ENCODE results near the gene WDR36.

The WDR36 gene

DNA sequence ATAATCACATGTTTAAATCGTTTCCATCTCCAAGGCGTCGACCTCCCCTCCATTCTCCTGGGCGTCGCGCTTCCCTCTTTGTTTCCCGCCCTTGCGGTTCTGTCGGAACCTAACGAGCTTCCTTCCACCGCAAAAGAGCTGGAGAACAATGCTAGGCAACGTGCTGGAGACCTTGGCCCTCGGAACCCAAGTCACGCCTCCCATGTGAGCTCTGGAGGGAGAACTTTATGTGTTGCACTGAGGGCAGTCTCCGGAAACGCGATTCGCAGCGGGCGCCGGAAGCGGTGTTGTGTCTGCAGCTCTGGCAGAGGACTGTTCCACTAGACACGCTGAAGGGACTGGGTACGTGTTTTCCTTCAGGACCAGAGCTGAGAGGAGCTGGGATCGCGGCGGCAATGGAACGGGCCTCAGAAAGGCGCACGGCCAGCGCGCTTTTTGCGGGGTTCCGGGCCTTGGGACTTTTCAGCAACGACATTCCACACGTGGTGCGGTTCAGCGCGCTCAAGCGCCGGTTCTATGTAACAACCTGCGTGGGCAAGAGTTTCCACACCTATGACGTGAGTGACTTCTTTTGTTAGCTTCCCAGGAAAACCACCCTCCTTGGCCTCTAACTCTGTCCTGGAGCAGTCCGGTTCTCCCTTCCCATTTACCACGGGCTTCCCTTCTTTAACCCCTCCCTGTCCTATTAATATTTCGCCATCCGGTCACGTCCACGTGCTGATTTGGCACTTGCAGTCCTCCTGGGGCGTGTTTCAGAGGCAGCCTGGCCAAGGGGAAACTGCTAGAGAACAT lies at the start of gene WDR36:
TSS of gene WDR36 (plus strand) at position 287 of the 792 bp plus-strand sequence. CDS start at position 396, 109 bp downstream.
- FAIRE-seq, result peak; percentile 87

DNA sequence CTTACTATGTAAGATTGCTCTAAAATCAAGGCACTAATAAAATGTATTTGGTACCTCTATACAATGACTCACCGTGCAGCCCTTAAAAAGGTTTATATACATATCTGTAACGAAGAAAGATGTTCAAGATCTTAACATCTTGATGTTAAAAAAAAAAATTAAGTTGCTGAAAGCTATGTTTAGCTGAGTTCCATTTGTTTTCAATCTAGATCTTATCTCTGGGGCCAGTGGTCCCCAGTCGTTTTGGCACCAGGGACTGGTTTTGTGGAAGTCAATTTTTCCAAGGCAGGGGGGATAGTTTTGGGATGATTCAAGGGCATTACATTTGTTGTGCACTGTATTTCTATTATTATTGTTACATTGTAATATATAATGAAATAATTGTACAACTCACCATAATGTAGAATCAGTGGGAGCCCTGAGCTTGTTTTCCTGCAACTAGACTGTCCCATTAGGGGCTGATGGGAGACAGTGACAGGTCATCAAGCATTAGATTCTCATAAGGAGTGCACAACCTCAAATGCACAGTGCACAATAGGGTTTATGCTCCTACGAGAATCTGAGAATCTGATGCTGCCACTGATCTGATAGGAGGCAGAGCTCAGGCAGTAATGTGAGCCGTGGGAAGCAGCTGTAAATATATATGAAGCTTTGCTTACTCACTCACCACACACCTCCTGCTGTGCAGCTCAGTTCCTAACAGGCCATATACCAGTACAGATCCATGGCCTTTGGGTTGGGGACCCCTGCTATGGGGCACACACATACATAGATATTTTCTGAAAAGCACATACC lies 48.2 kb upstream of the WDR36 start:
- FAIRE-seq, result no peak

DNA sequence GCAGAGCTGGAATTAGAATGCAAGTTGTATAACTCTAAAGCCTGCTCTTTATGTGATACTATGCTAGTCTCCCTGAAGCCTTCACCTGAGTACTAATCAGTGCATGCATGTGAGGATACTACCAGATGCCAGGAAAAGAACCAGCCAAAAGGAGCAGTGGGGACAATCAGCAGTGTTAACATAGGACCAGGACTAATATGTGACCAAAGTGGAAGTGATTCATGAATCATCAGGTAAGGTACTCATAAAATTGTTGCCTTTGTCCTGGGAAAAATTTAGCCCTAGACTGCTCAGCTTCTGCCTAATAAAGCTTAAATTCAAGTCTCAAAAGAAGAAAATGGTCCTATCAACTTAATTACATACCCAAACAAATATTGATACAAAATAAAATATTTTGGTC lies 34.1 kb upstream of the WDR36 start:
- FAIRE-seq, result no peak

DNA sequence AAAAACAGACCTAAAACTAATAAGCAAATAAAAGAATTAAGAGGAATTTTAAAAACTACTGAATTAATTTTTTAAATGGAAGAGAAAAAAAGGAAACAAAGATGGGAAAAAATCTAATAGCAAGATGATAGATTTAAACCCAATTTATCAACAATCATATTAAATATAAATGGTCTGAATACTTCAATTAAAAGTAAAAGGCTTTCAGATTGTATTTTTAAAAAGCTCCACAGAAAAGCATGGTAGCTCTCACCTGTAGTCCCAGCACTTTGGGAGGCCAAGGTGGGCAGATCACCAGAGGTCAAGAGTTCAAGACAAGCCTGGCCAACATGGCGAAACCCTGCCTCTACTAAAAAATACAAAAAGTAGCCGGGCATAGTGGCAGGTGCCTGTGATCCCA lies 32.0 kb upstream of the WDR36 start:
- FAIRE-seq, result no peak

DNA sequence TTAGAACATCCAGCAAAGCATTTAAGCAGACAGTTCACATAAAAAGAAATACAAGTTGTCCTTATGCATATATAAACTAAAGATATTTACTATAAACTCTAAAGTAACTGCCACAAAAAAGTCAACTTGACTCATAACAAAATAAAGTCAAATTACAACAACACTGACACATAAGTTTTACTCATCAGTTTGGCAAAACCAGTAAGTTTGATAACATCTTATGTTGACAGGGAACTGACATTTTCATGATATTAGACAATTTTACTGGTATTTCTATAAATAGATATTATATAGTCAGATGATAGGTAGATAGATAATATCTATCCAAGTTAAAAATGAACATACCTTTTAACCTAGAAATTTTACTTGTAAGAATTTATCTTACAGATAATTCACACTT lies 30.5 kb upstream of the WDR36 start:
- peak; percentile 72 for FAIRE-seq

DNA sequence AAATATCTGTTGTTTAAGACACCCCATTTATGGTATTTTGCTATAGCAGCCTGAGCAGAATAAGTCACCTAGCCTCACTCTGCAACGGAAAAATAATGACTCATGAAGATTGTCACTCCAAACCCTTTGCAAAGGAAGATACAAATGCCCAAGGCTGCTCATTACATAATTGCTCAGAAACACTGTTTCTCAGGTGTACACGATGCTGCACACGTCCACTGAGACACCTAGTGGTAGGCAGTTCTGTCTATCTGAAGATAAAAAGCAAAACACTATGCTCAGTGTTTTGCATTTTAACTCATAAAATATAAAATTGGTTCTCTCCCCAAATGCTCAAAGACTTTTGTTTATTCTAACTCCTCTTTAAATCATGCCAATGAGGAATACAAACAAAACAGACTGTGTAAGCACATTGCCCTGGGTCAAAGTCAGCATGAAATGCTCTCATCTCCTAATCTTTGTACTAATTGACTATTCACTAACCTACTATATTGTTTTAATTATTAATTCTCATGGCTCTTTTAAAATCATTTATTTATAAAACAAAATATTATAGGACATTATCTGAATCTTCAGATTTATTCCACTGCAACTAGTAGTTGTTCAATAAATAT lies 28.3 kb upstream of the WDR36 start:
- no peak for FAIRE-seq

DNA sequence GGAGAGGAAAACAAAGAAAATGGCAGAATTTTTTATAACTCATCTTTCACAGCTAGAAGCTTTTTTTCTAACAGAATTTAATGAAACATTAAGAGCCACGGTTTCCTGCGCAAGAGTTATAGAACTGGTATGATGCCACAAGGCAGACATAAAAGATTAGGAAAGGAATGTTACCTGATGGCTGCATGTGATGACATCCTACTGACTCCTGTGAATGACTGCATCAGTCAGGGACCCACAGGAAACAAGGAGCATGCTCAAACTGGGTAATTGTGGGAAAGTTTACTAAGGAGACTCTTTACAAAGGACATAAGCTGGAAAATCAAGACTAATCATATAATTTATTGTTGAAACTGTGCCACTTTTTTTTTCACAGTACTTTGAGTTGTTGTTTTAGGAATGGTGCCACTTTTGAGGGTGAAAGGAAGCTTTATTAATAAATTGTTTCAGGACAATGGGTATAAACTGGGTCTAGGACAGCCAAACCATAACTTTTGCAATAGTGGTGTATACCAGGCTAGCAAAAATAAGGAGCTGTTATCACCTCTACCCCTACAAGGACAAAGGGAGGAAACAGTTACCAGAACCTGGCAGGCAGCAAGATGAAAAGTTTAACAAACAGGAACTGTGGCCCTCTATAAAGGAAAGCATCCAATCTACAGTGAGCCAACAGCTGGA lies 25.7 kb upstream of the WDR36 start:
- FAIRE-seq, result no peak

DNA sequence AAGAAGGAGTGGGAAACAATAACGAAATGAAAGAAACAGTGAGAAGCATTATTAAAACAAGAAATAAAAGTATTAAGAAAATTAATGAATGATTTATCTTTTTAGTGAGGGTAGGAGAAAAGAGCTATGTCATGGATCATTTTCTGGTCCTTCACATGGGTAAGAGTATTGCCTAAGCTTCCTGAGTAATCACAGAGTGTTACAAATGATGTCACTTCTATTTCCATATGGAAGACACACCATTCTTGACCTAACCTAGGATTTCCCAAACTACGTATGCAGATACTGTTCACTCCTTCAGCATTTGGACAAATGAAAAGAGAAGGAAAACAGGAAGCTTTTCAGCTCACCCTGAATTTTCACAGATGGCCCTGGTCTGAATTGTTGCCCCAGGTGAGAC lies 23.9 kb upstream of the WDR36 start:
- FAIRE-seq, result no peak

DNA sequence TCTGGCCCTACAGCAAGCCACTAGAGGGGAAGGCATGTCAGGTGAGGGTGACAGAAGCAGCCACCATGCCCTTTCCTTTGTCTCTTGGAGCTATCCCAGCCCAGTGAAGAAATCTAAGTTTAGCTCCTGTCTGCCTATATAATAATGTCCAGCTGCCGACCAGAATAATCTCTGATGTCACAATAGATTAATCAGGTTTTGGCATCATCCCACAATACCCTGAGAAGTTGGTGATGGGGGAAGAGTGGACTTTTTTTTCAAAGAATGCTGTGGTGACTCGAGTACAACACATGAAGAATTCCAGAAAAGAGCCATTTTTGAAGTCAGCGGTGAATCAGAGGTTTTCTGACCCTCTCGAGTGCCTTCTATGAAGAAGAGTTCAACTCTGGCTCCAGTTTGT lies 22.3 kb upstream of the WDR36 start:
- FAIRE-seq, result no peak

DNA sequence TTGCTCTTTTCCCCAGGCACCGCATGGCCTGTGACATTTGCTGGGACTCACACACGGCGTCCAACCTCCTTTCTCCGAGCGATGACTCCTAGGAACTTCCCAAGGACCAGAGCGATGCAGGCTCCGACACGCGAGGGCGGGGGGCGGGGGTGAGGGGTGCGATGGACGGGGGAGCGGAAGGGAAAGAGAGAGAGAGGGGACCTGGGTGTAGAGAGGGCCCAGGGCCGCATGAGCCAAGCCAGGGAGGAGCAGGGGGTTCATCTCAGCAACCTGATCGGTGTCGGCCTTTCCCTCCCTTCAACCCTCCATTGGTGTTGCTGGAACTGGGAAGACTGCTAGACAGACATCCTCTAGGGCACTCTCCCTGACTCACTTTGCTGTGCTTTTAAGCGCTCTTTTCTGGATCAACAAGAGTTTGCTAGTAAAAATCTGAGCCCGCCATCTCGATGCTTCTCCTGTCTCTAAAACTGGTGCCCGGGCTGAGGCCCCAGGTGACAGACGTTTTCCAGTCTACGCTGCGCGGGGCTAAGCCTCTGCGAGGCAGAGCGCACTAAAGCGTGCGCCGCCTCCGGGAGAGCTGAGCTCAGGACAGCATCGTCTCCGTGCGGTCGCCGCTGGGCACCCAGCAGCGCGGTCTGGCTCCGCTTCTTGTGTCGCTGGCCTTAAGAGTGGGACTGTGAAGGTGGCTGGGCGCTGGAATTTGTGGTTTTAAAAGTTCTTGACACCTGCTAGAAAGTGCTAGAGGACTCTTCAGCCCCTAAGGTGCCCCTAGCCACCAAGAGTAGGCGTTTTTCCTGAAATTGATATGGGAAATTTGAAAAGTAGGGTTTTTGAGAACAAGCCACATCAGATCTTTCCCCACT lies 21.6 kb upstream of the WDR36 start:
- FAIRE-seq, result no peak

DNA sequence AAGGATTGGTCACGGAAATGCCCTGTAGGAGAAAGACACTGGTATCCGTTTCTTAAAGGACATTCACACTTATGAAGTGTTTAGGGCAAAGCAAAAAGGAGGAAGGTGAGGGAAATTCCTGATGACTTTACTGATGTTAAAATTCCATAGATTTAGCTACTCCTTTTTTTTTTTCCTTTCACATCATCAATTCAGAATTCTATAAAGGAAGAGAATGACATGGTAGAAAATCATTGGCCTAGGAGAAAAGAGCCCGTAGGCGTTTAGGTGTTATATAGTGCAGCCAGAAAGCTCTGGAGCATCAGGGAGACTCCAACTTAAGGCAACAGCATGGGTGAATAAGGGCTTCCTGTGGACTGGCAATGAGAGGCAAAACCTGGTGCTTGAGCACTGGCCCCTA lies 20.7 kb upstream of the WDR36 start, which contains the start of gene TSLP:
TSS of gene TSLP (plus strand) at position 301 of the 400 bp plus-strand sequence. CDS start 178 bp downstream, outside the sequence.
- no peak for FAIRE-seq

DNA sequence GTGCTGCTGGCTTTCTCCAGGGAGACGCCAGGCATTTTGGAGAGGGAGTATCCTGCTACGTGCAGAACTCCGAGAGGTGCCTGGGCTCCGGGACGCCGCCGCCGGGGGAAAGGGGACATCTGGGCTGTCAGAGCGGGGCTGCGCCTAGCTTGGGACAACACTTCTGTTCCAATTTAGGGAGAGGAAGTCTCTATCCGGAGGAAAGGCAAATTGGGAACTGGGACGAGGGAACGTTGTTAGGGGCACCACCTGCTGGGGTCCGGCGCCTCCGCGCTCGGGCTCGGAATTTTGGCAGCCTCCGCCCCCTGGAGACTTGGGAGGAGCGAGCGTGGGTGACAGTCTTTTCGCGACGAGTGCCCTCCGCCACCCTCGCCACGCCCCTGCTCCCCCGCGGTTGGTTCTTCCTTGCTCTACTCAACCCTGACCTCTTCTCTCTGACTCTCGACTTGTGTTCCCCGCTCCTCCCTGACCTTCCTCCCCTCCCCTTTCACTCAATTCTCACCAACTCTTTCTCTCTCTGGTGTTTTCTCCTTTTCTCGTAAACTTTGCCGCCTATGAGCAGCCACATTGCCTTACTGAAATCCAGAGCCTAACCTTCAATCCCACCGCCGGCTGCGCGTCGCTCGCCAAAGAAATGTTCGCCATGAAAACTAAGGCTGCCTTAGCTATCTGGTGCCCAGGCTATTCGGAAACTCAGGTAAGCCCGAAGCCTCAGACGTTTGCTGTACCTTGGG lies 19.0 kb upstream of the WDR36 start:
- FAIRE-seq, result no peak

DNA sequence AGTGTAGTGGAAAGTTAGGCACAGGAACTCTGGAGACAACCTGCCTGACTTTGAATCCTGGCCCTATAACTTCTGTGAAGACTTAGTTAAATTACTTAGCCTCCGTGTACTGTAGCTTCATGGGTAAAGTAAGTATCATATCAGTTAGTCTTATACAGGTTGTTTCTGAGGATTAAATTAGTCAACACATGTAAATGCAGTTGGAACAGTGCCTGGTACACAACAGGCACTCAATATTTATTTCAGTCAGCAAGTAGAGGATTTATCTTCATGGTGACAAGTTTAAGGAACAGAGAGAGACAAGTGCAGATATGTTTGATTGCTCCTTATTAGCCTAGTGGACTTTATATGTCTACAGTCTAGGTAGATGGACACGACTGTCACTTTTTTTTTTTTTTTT lies 17.9 kb upstream of the WDR36 start:
- no peak for FAIRE-seq

DNA sequence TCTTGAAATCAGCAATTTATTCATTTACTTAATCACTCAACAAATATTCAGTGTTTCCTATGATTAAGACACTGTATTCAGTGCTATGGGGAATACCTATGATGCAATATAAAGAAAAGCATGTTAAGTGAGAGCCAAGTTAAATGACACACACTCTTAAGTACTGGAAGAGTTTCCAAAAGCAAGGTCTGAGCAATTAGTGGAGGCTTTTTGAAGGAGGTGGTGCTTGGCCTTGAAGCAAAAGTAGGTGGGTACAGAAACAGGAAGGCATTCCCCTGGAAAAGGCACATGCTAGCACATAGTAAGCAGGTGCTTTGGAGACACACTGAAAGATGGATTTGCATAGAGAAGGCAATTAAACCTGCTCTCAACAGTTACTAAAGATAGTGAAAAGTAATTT lies 16.6 kb upstream of the WDR36 start:
- no peak for FAIRE-seq

DNA sequence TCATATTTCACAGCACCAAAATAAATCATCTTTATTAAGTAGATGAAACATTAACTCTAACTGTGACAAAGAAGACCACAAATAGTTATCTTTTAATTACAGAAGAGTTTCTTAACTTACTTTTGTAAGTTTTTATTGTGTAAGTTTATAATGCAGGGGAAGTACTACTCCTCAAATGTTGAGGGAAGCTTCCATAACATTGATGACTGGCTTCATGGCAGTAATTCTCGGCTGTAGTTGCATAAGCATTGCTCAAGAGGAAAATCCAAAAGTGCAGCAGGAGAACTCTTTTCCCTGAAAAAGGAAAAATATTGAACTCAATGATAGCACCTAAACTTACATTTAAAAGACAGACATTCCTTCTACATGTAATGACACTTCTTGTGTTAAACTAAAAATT lies 16.1 kb upstream of the WDR36 start:
- no peak for FAIRE-seq

DNA sequence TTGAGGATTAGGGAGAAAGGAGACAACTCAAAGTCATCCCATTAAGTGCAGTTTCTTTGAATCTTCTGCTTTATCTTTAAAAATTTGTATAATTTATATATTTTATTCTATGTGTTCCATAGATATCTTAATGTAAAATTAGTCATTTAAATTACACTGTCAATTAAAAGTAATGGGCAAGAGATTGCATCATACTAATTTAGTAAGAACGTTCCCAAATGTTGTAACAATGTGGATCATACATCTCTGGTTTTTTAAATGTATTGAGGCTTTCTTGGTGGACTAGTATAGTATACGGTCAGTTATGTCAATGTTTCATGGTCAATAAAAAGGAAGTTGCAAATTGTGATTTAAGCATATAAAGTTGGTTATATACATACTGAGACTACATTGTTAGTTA lies 14.5 kb upstream of the WDR36 start:
- no peak for FAIRE-seq

DNA sequence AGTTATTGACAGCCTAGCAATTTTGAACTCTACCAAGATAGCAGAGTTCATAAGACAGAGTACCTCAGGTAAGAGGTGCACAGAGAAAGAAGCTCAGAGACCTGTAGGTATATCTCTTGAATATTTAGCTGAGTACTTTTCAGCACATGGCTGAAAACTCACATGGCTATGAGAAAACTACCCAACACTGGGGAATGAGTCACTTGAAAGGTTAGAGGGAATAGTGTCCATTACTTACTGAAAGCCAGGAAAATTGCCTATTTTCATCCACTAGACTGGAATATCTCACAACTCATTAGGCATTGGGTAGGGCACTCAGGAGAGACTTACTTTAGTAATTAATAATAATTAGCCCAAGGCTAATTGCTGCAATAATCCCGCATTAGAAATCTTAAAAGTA lies 12.3 kb upstream of the WDR36 start:
- FAIRE-seq, result no peak

DNA sequence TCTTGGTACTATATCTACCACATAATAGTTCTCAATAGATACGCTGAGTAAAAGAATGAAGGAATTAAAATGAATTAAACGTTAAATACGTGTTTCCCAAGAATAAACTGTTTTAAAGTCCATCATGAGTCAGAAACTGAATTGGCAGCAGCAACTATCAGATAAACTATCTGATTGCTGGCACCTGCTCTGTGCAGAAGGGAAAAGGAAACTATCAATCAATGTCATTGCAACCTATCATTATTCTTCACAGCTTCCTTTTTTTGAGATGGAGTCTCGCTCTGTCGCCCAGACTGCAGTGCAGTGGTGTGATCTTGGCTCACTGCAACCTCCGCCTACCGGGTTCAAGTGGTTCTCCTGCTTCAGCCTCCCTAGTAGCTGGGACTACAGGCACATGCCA lies 8.8 kb upstream of the WDR36 start:
- FAIRE-seq, result no peak

DNA sequence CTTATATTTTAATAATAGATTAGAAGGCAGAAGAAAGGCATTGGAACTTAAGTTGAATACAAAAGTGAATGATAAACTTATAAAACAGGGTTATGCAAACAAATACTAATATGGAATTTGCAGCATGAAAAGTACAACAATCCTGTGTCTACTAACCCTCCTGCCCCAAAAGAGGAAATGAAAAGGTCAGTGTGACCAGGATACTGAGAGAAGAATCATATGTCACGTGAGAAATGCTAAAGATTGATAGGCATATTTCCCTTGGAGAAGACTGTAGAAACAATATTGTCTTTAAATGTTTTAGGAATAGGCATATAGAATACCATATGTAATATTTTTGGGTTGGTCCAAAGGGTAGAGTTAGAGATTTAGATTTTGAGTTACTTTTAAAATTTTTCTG lies 3.8 kb downstream of the WDR36 start:
- no peak for FAIRE-seq

DNA sequence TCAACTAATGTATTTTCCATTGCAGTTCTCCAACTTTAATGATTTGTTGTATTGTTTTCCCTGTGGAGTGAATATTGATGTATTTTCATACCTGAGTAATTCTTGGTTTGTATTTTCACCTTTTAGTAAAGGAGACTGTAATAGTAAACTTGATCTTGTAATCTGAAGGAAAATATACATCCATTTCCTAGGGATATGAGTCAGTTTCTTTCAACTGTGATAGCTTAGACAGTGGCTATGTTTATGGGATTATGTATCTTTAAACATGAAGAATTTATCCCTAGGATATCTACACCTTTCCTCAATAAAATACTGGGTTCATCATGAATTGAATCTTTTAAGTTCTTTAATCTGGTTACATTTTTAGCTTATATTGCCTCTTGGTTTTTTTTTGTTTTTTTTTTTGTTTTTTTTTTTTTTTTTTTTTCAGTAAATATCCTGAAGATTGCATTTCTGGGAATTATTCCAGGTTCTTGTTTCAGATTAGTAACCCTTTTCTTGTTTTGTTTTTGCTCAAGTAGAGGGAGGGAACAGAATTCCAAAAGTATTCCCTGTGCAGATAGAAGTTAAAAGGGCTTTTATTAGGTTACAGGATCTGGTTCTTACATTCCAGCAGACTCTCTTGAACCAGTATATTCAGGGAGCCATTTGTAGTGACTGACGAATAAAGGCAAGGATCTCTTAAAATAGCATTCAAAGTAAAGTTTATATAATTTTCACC lies 7.1 kb downstream of the WDR36 start:
- FAIRE-seq, result no peak

Data from endometrium (tissue), 2 donors.